ENCODE results near the gene FCRLA.
A peak's percentile ranks its signal among the peaks of the same experiment; 100 is the strongest.
"Not testable (repeated sequence)": the region's sequence is repeated elsewhere in the genome, so short reads cannot be mapped to it uniquely, and the experiment has no call there.

Gene FCRLA, protein sequence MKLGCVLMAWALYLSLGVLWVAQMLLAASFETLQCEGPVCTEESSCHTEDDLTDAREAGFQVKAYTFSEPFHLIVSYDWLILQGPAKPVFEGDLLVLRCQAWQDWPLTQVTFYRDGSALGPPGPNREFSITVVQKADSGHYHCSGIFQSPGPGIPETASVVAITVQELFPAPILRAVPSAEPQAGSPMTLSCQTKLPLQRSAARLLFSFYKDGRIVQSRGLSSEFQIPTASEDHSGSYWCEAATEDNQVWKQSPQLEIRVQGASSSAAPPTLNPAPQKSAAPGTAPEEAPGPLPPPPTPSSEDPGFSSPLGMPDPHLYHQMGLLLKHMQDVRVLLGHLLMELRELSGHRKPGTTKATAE

DNA sequence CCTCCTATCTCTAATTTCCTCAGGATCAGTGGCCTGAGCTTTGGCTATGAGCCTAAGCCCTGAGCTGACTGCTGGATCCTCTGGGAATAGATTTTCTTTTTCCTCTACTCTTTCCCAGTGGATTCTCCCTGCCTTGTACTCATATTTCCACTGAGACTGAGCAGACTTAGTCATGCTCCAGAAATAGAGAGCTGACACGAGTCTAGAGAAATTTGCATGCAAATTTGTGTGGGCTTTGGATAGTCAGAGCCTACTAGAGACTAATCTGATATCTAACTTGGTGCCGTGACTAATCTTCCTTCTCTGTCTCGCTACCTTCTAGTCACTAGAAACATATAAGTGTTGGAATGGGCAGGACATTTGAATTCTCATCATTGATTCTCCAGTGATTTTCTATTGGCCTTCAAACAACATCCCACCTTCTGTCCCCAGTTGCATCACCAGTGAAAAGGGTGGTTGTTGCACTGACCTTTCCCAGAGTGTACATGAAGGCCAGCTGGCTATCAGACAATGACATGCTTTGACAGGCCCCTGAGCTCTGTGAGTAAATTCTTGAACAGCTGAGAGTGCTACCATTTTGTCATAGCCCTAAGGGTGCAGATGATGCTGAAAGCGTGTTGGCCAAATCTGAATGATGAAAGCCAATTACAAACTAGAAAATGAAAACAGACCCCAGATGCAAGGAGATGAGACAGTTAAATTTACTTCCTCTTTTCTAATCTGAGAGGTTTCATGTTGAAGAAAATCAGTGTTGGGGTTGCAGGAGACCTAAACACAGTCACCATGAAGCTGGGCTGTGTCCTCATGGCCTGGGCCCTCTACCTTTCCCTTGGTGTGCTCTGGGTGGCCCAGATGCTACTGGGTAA is at the start of gene FCRLA:
TSS of gene FCRLA (plus strand) at position 748 of the 866 bp plus-strand sequence. CDS start at position 784, 36 bp downstream.
- Mint-ChIP-seq H3K4me1 (ENCODE audit: low read depth) (peaks cover 1% of the 10 kb centered on the region), H3K27ac (no peak within 1 kb of the TSS), H3K36me3 (ENCODE audit: low read depth) (no peaks in the 10 kb centered on the region), H3K9me3 (no peaks in the 10 kb centered on the region), H3K4me3 (no peak within 1 kb of the TSS), H3K27me3 (peaks cover 7% of the 10 kb centered on the region)
- no peak for DNase-seq

DNA sequence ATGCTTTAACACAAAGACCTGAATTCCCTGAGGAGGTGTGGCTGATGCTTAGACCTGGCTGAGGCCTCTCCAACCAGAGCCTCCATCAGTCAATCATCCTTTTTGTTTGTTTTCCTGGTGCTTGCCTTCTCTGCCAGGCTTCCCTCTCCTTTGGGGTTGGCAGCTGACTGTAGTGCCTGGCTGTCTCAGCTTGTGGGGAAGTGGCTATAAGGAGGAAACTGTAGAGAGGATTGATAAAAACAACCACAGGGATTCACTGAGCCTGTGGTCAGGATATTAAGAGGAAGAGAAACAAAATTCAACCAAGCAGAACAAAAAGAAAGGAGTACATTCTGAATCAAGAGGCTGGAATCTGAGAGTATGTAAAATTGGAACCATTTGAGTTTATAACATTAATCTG is 48.5 kb upstream of the FCRLA start:
- H3K4me1 Mint-ChIP-seq (ENCODE audit: low read depth); DNase-seq; H3K27me3 Mint-ChIP-seq; H3K4me3 Mint-ChIP-seq; H3K36me3 Mint-ChIP-seq (ENCODE audit: low read depth); H3K9me3 Mint-ChIP-seq; H3K27ac Mint-ChIP-seq: not testable (repeated sequence)

DNA sequence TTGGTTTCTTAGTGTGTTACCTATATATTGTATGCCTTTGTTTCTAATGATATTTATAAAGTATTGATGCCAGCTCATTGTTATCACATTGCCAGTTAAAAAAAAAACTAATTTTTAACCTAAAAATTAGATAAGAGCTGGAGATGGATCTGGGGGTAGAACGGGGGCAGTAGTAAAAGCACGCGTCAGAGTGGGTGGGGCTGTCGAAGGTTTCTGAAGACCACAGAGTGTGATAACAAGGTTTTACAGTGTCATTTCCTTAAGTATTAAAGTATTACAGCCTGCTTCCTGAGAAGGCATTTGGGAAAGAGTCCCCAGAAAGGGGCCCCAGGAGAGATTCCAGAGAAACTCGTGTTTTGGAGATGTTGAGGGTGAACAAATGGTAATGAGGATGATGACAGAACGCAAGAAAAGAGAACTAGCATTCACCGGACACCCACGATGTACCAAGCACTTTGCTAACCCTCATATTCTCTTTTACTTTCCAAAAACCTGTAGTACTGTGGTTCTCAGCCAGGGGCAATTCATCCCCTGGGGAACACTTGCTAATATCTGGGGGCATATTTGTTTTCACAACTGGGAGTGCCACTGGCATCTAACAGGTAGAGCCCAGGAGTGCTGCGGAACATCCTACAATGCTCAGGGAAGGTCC is 45.2 kb upstream of the FCRLA start:
- H3K9me3 Mint-ChIP-seq = not testable (repeated sequence)

DNA sequence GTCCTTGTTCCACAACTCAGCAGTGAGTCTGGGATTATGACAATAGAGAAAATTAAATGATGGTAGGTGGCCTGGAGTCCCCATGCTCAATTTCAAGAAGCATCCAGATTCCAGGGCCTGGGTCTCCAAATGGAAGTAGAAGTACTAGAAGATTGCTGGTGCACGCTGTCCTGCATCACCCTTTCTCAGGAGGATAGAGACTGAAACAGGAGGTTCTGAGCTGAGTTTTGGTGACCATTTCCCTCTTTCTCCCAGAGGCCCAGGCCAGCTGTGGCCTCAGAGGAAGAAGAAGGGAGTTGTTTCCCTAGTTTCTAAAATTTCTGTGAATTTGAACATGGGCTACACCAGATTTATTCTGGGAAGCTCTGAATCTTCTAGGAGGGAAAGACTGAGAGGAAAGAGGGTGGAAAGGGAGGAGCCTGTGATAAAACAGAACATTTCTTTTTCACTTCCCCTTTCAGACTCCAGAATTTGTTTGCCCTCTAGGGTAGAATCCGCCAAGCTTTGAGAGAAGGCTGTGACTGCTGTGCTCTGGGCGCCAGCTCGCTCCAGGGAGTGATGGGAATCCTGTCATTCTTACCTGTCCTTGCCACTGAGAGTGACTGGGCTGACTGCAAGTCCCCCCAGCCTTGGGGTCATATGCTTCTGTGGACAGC is 44.2 kb upstream of the FCRLA start, which contains the start of gene FCGR2B:
TSS of gene FCGR2B (plus strand) at position 460 of the 656 bp plus-strand sequence. CDS start at position 559, 99 bp downstream.
- H3K36me3 Mint-ChIP-seq (ENCODE audit: low read depth); H3K27ac Mint-ChIP-seq; H3K27me3 Mint-ChIP-seq: not testable (repeated sequence)

More for the DNA sequence above, 45.2 kb upstream of the FCRLA start:
- H3K4me3 Mint-ChIP-seq; H3K27me3 Mint-ChIP-seq; H3K27ac Mint-ChIP-seq; H3K36me3 Mint-ChIP-seq (ENCODE audit: low read depth); DNase-seq; H3K4me1 Mint-ChIP-seq (ENCODE audit: low read depth): not testable (repeated sequence)

DNA sequence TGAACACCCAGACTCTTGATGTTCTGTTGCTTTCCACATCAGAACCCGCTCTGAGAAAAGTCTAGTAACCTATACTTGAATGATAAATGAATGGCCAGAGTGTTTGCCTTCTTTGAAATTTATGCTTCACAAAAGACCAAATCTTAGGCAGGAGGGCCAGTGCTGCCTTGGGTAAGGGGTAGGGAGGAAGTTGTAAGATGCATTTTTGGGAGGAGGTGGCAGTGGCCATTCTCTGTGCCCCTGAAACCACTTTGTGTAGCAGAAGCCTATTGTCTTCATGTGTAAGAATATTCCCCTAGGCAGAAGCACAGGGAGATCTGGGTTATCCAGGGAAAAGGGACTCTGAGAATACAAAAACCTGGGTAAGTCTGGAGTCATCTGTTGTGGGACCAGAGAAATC is 43.5 kb upstream of the FCRLA start:
- H3K4me1 Mint-ChIP-seq (ENCODE audit: low read depth); H3K27me3 Mint-ChIP-seq; H3K27ac Mint-ChIP-seq; H3K36me3 Mint-ChIP-seq (ENCODE audit: low read depth); H3K9me3 Mint-ChIP-seq; DNase-seq; H3K4me3 Mint-ChIP-seq: not testable (repeated sequence)

More for the DNA sequence above, 44.2 kb upstream of the FCRLA start, which contains the start of gene FCGR2B:
- not testable (repeated sequence) for DNase-seq; H3K9me3 Mint-ChIP-seq; H3K4me3 Mint-ChIP-seq; H3K4me1 Mint-ChIP-seq (ENCODE audit: low read depth)

DNA sequence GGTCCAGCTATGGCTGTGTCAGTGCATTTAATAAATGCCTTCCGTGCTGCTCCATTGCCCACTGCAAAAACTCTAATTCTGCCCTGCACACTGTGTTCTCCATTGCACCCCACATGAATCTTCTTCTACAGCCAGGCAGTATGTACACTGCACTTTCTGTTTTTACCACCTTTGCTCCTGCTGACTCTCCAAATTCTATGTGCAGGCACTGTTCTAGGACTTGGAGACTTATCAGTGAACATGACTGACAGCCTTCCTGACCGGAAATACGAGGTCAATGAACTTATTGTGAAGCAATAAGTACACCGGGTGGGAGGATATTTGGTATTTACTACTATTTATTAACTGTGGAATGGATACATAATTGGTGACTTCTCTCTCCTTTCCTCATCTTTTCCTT is 42.3 kb upstream of the FCRLA start:
- H3K9me3 Mint-ChIP-seq; H3K4me1 Mint-ChIP-seq (ENCODE audit: low read depth); H3K4me3 Mint-ChIP-seq; H3K27ac Mint-ChIP-seq; DNase-seq; H3K36me3 Mint-ChIP-seq (ENCODE audit: low read depth); H3K27me3 Mint-ChIP-seq: not testable (repeated sequence)

DNA sequence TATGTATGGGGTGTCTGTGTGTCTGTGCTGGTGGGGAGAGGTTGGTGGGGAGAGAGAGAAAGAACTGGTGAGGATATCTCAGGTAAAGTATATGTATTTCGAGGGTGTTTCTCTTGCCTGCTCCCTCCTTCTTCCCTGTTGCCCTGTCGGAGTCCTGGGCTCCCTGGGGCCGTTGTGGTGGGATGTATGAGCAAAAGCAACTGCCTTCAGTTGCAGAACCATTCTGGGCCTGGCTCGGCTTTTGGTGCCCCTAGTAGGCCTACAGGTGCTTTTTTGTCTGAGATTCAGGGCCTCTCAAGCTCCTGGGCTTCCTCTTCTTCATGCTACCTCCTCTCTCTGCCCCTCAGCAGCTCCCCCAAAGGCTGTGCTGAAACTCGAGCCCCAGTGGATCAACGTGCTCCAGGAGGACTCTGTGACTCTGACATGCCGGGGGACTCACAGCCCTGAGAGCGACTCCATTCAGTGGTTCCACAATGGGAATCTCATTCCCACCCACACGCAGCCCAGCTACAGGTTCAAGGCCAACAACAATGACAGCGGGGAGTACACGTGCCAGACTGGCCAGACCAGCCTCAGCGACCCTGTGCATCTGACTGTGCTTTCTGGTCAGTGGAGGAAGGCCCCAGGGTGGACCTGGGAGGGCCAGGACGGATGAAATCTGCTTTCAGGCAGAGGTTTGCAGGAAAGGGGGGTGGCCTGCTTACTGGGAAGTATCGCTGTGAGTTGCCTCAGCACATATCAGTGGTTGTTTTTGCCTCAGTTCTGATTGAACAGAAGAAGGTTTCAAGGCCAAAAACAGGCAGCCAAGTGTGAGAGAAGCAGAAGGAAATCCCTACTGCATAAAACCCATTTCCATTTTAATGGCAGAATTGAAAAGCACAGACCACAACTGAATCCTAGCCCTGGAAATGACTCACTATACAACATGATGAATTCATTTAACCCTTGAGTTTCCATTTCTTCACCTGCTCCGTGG is 35.7 kb upstream of the FCRLA start:
- not testable (repeated sequence) for H3K27me3 Mint-ChIP-seq; H3K9me3 Mint-ChIP-seq; H3K36me3 Mint-ChIP-seq (ENCODE audit: low read depth); H3K4me3 Mint-ChIP-seq; DNase-seq
- peak overlapping the region; percentile 33 for H3K27ac Mint-ChIP-seq
- peaks cover 15% of the 10 kb centered on the region for H3K4me1 Mint-ChIP-seq (ENCODE audit: low read depth)

DNA sequence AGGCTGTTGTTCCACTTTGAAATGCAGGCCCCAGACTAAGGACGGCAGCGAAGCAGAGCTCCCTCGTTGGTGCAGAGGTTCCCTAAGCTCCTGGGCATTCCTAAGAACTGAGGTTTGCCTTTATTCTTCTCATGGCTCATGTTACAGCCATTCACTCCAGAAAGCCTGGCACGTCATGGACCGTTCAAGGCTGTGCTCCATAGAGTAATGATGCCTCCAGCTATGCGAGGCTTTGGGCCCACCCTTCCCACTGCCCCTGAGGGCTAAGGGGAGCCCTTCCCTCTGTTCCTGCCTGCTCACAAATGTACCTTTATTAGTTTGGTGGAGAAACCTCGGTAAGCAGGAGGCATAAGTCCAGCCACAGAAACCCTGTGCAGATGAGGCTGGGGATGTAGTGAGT is 33.6 kb upstream of the FCRLA start:
- not testable (repeated sequence) for H3K36me3 Mint-ChIP-seq (ENCODE audit: low read depth); H3K27ac Mint-ChIP-seq; H3K27me3 Mint-ChIP-seq; DNase-seq; H3K4me3 Mint-ChIP-seq; H3K9me3 Mint-ChIP-seq
- peaks cover 15% of the 10 kb centered on the region for H3K4me1 Mint-ChIP-seq (ENCODE audit: low read depth)

DNA sequence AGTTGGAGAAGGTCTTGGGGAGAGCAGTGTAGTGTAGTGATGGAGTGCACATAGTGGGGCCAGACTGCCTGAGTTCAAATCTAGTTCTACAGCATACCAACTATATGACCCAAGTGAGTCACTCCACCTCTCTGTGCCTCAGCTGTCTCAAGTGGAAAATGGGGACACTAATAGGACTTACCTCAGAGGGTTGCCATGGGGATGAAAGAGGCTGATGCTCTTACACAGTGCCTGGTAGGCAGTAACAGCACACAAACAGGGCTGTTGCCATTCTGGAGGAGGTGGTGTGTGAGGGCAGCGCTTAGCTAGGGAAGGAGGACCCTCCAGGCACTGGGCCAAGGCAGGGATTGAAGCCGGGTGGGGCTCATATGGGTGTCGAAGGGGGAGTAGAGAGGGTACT is 32.6 kb upstream of the FCRLA start:
- peaks cover 15% of the 10 kb centered on the region for H3K4me1 Mint-ChIP-seq (ENCODE audit: low read depth)
- not testable (repeated sequence) for H3K27ac Mint-ChIP-seq; H3K27me3 Mint-ChIP-seq; H3K36me3 Mint-ChIP-seq (ENCODE audit: low read depth); H3K9me3 Mint-ChIP-seq; DNase-seq; H3K4me3 Mint-ChIP-seq

DNA sequence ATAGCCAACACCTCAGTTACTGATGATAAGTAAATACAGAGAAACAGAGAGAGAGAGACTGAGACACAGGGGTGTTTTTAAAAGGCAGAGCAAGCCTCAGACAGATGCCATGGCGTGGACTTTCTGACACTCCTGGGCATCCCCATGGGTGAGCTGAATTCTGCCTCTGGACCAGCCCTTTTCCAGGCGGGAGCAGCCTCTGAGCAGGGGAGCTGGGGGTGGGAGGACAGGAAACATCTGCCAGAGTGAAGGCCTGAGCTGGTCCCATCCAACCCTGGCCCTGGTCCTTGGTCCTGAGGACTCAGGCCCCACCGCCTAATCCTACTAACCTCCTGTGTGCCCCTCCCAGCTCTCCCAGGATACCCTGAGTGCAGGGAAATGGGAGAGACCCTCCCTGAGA is 32.1 kb upstream of the FCRLA start:
- H3K9me3 Mint-ChIP-seq; H3K27ac Mint-ChIP-seq; H3K27me3 Mint-ChIP-seq; DNase-seq; H3K36me3 Mint-ChIP-seq (ENCODE audit: low read depth); H3K4me3 Mint-ChIP-seq: not testable (repeated sequence)
- H3K4me1 Mint-ChIP-seq (ENCODE audit: low read depth) = peaks cover 15% of the 10 kb centered on the region

DNA sequence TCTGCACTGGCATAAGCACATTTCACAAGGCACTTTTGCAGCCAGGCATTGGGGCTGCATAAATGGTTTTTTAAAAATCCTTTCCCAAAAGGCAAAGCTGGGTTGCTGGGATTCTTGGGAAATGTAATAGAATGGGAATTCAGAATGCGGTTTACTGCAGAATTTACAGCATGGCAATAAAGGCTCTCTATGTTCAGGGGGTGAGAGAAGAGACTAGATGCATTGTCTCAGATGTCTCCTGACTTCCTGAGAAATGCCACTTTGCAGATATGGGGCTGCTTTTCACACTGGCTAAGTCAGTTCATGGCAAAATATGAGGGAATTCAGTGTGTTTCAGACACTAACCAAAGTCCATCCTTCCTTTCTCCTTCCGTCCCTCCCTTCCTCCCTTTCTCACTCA is 30.6 kb upstream of the FCRLA start:
- no peak overlapping the region for H3K4me3 Mint-ChIP-seq
- H3K27me3 Mint-ChIP-seq = no peaks in the 10 kb centered on the region
- H3K9me3 Mint-ChIP-seq = no peaks in the 10 kb centered on the region
- no peaks in the 10 kb centered on the region for H3K36me3 Mint-ChIP-seq (ENCODE audit: low read depth)
- H3K27ac Mint-ChIP-seq = no peak overlapping the region
- H3K4me1 Mint-ChIP-seq (ENCODE audit: low read depth) = peaks cover 10% of the 10 kb centered on the region
- DNase-seq = no peak

DNA sequence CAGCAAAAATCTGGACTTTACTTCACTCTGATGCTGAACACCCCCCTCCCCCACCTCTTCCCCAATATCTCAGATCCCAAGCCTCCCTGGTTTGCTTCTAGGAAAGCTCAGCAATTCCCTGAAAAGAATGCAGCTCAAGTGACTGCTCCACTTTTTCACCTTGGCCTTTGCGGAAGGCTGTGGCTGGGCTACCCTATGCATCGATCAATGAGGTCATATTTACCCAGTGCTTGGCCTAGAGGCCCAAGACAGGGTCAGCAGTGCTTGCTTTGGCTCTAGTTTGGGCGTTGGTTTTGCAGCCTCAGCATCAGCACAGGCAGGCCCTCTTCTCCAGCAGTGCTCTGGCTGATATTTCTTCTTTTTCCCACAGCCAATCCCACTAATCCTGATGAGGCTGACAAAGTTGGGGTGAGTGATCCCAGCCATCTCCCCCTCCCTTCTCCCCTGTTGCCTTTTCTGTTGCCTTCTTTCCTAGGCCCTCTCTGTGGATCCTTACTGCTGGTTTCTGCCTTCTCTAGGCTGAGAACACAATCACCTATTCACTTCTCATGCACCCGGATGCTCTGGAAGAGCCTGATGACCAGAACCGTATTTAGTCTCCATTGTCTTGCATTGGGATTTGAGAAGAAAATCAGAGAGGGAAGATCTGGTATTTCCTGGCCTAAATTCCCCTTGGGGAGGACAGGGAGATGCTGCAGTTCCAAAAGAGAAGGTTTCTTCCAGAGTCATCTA is 29.9 kb upstream of the FCRLA start:
- H3K27me3 Mint-ChIP-seq = peaks cover 3% of the 10 kb centered on the region
- H3K27ac Mint-ChIP-seq = no peak overlapping the region
- H3K9me3 Mint-ChIP-seq = no peaks in the 10 kb centered on the region
- no peak overlapping the region for H3K4me3 Mint-ChIP-seq
- no peak for DNase-seq
- H3K4me1 Mint-ChIP-seq (ENCODE audit: low read depth) = peaks cover 7% of the 10 kb centered on the region
- no peaks in the 10 kb centered on the region for H3K36me3 Mint-ChIP-seq (ENCODE audit: low read depth)

DNA sequence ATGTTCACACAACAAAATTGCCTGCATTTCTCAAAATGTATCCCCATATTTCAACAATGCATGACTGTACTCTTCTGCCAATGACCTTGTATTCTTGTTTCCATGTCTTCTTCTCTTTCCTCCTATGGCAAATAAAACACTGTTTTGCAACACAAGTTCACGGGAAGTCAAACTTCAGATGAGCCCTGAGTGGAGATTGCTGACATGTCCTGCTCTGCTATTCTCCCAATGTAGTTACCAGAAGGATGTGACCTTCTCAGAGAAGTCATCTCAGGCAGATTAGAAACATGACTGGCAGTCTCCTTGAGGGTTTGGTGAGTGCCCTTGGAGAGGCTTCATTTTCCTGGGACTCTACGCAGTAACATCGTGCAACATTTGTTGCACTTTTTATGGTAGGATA is 28.5 kb upstream of the FCRLA start:
- H3K4me3 Mint-ChIP-seq = no peak overlapping the region
- no peak for DNase-seq

More for the DNA sequence above, 28.5 kb upstream of the FCRLA start:
- Mint-ChIP-seq H3K9me3 (no peaks in the 10 kb centered on the region), H3K36me3 (ENCODE audit: low read depth) (no peaks in the 10 kb centered on the region), H3K27ac (no peak overlapping the region), H3K4me1 (ENCODE audit: low read depth) (peaks cover 7% of the 10 kb centered on the region), H3K27me3 (peaks cover 3% of the 10 kb centered on the region)

All from activated T-cell treated with anti-CD3 and anti-CD28 coated beads, Interleukin-2, amount 50 U/mL, for 24 hours (primary cell).